NCI-H146 (cell line): ENCODE results near the gene TBC1D24.
A peak's percentile ranks its signal among the peaks of the same experiment; 100 is the strongest.

Experiments used
- DNase-seq: peaks from one replicate; lab custom pipeline; 2025; lab: John Stamatoyannopoulos, UW

TBC1D24 gene

DNA sequence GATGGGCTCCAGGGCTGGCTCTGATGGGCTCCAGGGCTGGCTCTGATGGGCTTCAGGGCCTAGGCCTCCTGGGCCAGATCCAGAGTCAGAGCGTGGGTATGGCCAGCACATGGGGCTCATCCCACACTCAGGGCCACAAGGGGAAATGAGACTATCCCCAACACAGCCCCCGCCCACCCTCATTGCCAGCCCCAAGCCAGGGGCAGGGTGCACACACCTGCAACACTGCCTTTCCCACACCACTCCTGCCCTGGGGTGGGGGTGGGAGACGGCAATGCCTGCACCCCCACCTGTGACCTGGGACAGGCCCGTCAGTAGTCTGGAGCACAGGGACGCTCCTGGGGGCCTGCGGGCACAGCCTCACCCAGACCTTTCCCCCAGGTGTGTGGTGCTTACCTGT lies 24.5 kb downstream of the TBC1D24 start:
- DNase-seq: no peak

DNA sequence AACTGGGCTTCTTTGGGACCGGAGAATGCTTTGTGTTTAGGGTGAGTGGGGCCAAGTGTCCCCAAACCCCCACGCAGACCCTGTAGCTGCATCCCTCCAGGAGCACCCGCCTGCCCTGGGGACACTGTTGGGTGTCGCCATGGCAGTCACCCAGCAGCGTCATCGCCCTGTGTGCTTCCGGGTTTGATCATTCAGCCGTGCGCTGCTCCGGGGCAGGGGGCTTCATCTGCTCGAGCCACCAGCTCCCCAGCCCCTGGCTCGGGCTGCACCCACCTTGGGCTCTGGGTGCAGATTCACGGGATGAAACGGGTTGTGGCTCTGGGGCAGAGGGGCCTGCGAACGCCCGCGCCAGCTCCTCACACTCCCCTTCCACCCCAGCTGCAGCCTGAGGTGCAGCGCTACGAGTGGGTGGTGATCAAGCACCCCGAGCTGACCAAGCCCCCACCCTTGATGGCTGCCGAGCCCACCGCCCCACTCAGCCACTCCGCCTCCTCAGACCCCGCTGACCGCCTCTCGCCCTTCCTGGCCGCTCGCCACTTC lies 25.0 kb downstream of the TBC1D24 start:
- no peak for DNase-seq

DNA sequence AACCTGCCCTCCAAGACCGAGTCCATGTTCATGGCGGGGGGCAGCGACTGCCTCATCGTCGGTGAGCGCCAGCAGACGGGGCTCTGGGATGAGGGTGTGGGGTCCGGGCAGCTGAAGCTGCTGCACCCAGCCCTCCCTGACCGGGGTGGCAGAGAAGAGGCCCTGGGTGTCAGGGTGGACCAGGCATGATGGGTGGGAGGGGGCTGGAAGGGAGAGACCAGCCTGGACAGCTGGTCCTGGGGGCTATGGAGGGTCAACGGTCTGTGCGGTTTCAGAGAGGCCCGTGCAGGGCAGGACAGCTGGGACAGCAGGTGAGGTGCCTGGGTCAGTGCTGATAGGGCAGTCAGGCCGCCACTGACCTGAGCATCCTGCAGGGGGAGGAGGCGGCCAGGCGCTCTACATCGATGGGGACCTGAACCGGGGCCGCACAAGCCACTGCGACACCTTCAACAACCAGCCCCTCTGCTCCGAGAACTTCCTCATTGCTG lies 25.5 kb downstream of the TBC1D24 start:
- no peak for DNase-seq

DNA sequence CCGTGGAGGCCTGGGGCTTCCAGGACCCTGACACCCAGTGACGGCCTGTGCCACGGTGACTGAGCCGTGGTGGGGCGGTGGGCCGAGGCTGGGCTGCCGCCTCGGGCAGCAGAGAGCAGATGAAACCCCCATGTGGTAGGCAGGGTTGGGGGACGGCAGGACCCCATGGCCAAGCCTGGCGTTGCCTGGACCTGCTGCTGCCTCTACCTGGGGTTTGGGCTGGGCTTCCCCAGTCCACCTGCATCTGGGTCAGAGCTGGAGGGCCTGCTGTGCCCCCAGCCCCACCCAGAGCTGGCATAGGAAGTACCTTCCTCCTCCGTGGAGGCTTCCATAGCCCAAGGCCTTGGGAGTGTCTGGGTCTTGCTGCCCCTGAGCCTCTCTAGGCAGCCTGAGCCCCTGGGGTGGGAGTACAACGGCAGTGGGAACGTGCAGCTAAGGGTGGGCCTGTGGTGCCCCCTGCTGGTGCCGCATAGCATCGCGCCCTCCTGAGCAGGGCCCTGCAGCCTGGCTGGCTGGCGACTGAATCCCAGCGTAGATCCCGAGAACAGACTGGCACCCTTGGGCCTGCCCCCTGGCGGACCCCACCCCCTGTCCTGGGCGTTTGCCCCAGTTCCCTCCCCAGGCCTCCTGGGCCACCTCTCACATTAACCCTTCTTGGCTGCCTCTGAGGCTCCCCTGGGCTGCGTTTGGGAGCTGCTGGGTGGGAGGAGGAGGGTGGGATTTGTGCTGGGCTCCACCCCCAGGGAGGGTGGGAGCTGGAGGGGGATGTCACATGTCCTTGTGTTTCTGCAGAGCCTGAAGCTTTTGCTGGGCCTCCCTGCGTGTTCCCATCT lies 26.2 kb downstream of the TBC1D24 start:
- DNase-seq: peak; percentile 74

DNA sequence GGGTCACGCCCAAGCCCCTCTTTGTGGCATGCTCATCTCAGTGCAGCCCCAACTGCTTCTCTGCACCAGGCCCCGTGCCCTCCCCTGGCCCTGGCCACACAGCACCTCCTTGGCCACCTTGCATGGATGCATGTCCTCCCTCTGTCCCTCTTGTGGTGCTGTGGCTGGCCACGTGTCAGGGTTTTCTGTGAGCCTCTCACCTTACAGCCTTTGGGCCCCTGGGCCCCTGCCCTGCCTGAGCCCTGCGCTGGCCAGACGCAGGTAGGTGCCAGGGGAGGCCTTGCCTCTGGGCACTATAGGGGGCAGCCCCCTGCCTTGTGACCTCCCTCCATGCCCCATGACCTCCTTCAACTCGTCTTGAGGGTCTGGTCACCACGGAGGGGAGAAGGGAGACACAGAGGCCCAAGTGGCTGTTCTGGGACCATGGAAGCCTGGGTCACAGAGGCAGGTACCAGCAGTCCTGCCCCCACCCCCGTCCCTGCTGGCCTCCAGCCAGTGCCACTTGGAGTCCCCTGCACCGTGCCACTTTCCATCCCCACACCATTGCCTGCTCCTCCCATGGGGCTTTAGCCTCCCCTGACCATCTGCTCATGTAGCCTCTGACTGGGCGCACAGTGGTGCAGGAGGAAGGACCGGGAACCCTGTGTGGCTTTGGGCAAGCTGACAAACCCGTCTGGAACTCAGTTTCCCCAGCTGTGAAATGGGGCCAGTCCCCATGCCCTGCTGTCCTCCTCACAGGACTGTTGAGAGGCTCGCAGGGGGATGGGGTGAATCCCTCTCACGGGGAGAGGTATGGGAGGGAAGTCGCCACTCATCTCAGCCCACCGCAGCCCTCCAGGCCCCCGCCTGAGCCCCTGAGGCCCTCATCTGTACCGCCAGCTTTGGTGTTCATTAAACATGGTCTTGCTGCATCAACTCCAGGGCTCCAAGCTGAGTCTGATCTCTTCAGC lies 27.3 kb downstream of the TBC1D24 start:
- DNase-seq: no peak

DNA sequence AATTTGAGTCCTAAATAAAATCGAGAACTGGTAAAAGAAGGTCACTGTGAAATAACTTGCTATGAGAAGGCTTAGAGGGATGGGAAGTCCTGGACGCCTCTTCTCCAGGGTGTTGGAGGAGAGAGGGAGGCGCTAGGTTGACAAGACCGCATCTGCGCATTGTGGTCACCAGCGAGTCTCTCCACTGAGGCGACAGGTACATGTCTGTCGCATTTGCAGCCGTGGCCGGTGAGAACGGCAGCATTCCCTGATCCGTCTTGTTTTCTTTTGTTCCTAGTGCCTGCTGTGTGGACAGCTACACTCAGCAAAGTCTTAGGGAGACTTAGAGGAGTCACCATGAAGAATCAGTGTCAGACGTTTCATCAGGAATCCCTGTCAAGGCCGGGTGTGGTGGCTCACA lies 30.8 kb downstream of the TBC1D24 start:
- DNase-seq: no peak

DNA sequence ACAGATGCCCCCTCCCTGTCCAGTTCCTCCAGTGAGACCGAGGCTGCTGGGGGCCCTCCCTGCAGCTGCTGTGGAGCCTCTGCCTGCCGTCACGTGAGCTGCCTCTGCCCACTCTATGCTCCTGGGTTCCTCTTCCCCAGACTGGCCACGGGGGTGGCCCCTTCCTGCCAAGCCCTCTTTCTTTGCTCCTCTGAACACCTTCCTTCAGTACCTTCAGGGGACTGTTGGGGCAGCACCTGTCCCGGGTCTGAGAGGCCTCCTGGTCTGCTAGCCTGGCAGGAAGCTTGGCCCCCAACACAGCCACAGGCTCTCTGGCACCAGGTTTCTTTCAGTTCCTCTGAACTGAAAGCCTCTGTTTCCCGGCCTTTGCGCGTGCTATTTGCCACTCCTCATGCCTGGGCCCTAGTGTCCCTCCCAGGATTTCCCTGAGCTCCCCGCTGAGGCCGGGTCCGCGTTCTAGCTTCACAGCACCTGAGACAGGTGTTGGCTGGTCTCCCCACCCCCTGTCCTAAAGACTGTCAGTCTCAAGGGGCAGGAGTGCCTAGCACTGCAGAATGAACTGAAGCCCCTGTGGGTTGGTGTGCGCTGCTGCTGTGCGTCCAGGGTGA lies 32.2 kb downstream of the TBC1D24 start:
- DNase-seq: no peak

DNA sequence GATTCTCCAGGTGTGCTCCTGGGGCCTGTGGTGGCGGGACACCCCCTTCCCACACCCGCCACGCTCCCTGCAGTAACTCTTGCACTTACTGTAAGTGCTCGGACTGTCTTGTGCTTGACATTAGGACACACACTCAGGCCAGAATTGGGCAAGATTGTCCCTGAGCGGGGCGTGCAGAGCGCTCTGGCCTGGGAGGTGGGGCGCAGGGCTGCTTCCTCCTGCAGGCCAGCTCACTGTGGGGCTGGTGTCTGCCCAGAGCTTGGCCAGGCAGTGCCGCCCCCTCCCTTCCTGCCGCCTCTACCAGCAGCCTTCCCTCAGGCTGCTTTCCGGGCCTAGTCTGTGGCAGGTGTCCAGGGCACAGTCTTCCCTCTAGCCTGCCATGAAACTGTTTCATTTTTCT lies 32.7 kb downstream of the TBC1D24 start:
- DNase-seq: no peak

DNA sequence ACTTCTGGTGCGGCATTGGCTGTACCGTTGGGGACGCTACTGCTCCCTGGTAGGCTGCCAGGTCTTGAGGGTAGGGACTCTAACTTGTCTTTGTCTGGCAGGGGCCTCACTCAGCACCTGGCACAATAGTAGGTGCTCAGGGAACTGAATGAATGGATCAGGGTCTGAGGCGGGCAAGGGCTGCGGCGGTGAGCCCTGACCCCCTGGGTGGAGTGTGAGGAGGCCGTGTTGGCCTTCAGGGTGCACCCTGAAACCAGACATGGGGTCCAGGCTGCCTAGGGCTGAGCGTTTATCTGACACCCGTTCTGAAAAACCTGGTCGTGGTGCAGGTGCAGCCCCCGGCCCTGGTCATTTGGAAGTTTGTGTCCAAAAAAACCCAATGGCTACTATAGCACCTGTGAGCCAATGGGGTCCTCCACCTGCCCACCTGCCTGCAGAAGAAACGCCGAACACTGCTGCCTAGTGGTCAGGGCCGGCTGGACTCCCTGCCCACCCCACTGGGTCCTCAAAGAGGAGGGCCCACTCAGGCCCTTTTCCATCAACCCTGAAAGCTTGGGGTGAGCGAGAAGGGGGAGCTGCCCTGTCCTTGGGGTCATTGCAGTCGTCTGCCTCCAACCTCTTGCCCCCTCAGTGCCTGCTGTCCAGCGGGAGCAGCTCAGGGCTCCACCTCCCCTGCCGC lies 33.9 kb downstream of the TBC1D24 start:
- no peak for DNase-seq

DNA sequence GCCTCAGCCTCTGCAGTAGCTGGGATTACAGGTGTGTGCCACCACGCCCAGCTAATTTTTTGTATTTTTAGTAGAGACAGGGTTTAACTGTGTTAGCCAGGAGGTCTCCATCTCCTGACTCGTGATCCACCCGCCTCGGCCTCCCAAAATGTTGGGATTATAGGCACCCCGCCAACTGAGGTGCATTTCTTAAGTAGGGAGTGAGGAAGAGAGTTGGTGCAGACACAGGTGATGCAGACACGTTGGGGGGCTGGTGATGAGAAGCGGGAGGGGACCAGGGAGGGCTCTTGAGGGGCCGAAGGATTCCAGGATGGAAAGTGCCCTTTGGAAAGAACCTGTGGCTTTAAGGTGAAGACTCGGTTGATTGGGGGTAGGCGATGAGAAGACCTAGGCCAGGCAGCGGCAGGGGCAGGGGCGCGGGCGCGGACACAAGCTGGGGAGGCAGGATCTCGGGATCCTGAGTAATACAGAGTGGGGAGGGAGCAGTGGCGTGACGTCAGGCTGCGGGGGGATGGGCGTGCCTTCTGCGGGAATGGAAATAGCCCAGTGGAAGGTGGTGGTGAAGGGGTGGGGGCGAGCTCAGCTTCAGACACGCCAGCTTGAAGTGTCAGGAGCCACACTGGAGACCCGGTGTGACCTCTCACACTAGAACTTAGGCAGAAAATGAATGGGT lies 36.3 kb downstream of the TBC1D24 start:
- no peak for DNase-seq

DNA sequence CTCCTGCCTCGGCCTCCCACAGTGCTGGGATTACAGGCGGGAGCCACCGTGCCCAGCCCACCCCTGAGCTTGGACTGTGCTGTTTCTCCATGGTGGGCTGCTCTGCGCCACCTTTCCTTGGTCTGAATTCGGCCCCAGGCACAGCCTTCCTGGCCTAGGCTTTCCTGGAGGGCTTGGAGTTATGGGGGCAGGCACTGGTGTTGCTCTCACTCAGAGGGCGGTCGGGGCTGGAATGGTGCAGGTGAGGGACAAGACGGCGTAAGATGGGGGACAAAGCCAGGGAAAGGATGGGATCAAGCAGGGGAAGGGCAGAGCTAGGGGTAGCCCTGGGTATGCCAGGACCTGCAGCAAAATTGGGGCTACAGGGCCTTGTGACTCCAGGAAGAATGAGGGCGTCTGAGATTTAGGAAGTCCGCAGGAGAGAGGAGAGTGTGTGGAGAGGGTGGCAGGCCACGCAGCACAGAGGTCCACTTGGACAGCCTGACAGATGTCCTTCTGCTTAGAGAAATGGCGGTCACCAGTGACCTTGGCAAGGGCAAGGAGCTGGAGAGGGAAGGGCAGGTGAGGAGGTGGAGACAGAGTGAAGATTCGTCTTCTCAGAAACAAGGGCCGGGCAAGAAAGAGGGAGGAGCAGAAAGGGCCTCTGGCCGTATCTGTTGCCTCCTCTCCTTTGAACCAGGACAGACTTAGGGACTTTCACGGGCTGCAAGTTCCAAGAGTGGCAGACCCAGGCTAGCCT lies 37.2 kb downstream of the TBC1D24 start:
- DNase-seq: no peak

DNA sequence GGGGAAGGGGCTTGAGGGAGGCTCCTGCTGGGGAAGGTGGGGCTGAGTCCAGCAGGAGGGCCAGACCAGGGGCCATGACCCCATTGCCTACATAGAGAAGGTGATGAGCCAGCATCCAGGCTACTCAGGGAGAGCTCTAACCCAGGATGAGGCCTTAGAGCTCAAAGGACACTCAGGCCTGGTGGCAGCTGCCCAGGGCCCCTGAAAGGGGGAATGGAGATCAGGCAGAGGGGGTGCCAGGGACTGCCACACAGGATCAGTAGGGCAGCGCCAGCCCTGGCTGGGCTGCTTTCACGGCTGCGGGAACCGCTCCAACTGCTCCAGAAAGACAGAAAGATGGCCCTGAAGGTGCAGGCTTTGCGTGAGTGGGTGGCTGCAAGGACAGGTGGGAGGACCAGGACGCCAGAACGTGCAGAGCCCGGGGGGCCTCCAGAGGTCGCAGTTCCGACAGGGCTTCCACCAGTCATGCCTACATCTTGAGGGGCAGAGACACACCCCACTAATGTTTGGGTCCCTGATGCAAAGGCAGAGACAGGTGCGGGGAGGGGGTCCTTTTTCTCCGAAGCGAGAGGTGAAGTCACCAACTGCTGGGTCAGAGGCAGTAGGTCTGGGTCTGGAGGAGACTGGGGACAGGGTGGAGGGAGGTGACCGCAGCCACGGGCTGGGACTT lies 37.9 kb downstream of the TBC1D24 start:
- peak; percentile 70 for DNase-seq

DNA sequence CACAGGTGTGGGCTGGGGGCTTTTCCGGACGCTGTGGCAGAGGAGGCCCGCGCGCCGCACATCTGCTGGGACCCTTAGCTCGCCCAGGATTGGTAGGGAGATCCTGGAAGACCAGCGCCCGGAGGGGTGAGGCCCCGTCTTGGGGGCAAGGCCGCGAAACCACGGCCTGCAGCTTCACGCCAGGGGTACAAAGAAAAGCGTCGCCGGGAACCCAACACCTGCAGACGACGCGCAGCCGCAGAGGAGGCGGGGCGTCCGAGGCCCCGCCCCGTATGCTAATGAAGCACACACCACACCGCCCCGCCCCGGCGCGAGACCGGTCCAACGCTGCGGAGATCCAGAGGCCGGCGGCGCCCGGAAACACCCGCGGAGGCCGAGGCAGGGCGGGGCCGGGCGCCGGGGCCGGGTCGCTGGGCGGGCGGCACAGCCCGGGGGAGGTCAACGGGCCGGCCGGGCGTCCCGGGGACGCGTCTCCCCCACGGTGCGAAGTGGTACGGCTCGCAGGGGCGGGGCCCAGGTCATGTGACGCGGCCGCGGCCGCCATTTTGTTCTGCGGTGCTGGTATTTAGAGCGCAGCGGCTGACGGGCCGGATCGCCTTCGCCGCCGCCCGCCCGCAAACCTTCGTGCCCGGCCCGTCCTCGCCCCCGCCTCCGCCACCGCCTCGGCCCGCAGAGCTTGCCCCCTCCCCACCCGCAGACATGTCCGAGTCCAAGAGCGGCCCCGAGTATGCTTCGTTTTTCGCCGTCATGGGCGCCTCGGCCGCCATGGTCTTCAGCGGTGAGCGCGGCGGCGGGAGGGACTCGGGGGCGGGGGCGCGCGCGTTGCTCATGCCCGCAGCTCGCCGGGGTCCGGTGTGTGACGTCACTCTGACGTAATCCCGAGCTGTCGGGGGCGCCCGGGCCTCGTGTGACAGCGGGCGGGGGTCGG lies 38.7 kb downstream of the TBC1D24 start, which contains the start of gene ATP6V0C:
TSS of gene ATP6V0C (plus strand) at position 548 of the 928 bp plus-strand sequence. CDS start at position 700, 152 bp downstream.
- peak; percentile 96 for DNase-seq

DNA sequence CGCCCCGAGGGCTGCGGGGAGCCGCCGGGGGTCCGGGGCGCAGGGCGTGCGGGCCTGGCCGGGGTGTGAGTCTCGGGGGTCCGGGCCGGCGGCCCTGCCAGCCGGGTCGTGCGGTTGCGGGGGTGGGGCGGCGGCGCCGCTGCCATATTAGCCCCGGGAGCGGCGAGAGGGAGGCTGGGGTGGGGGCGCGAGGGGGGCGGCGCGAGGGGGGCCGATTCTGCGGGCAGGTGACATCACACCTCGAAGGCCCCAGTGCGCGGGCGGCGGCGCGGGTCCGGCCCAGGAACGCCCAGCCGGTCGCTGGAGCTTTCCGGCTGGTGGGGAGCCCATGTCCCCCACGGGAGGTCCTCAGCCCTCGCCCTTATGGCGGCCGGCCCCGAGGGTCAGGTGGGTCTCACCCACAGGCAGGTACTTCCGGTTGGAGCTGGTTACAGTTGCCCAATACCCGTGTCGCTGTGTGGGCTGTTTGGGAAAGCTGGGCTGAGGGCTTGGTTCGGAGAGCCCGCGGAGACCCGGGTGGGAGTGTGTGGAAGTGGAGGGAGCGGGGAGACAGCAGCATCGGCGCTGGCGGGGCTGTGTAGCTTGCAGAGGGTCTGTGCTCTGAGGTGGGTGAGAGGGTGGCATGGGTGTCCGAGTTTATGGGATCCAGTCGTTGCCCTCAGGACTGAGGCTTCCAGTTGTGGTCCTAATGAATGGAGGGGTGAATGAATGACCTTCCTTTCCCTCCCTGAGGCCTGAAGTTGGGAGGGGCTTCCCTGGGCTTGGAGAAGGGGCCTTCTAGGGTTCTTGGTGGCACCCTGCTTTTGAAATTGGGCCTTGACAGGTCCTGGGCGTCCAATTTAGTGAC lies 39.6 kb downstream of the TBC1D24 start:
- peak; percentile 25 for DNase-seq

DNA sequence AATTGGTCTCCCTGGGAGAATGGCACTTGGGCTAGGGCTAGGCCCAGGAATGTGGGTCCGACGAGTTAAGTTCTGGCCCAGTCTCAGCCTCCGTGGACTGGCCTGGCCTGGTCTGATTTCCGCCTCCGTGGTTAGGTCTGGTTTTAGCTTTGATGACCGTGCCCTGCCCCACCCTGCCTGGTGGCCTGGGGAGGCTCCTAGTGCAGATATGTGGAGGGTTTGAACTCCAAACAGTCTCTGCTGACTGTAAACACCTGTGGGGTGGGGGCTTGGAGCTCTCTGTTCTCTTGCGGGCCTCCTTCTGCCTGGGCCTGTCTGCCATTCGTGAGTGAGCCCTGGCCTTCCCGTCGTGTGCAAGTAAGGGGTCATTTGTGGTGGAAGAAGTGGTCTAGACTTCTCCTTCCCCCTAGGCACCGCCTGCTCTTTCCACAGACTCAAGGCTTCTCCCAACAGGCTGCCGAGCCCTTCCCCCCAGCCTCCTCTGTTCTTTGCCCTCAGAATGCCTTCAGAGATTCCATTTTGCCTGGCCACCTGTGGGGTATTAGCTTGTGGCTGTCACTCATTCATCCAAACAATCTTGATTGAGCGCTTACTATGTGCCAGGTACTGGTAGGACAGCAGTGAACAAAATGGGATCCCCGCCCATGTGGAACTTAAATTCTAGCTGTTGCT lies 40.4 kb downstream of the TBC1D24 start:
- no peak for DNase-seq

DNA sequence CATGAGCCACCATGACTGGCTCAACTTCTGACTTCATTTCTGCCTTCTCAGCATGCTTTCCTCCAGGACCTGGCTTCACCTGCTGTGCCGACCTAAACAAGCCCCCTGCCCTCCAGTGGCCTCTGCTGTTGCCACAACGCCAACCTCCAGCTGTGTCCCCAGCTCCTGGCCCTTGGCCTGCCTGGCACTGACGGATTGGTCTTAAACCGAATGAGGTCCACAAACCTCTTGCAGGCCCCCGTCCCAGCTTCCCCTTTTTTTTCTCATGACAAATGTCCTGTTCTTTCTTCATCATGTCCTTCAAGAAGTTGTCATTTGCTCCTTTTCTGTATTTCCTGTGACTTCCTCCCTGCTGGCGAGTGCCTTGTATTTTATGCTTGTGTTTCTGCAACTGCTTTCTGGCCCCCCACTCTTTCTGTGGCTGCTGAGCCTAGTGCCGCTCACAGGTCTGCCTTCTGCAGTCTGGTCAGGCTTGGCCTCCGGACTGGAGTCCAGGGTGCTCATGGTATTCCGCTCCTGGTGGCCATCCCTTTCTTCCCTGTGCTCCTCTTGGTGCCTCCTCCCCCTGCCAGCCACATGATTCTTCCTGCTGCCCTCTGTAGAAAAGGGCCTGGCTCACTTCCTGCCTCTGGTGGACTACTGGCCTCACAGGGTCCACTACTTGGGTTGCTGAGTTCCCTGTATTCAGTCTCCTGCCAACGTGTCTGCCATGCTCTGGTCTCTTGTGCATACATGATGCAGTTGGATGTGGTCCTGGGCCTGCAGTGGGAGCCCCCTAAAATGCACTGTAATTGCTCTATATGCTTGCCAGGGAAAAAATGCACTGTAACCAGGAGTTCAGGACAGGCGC lies 41.7 kb downstream of the TBC1D24 start:
- DNase-seq: no peak
